Astrocyte (in vitro differentiated cells and primary cell): ENCODE results near the gene LRRC7. TPM values are rescaled to one million over a fixed set of nuclear protein-coding genes. Genes with fewer than 3 reads are reported as not detected.

Source experiments
- DNase-seq: peaks from one replicate; pipeline ENCODE4 v3.0.0-alpha.2; 2010; ENCODE audit warnings: low read depth
- FAIRE-seq: peaks from 2 replicates; lab custom pipeline; 2011; peaks lifted over from hg19 to GRCh38; lab: Jason Lieb, UNC
- H2AFZ ChIP-seq: 2 replicates; pipeline ENCODE4 v1.6.0; 2012; ENCODE audit warnings: low read depth, low read length, inconsistent platforms
- H3K27ac ChIP-seq: 2 replicates; pipeline ENCODE4 v1.5.1; 2011; ENCODE audit warnings: low read depth, low read length, inconsistent platforms
- H3K27me3 ChIP-seq: 2 replicates; pipeline ENCODE4 v1.6.0; 2011; ENCODE audit warnings: low read length, inconsistent platforms; ENCODE audit not compliant: insufficient read depth
- H3K36me3 ChIP-seq: 2 replicates; pipeline ENCODE4 v1.5.1; 2011; ENCODE audit warnings: low read length, inconsistent platforms; ENCODE audit not compliant: insufficient read depth
- H3K4me1 ChIP-seq: 2 replicates; pipeline ENCODE4 v1.5.1; 2011; ENCODE audit warnings: low read length, inconsistent platforms; ENCODE audit not compliant: insufficient read depth
- H3K4me2 ChIP-seq: 2 replicates; pipeline ENCODE4 v1.6.0; 2012; ENCODE audit warnings: low read length, inconsistent platforms
- H3K4me3 ChIP-seq: 2 replicates; pipeline ENCODE4 v1.5.1; 2011; ENCODE audit warnings: low read depth, mild to moderate bottlenecking, low read length, inconsistent platforms; ENCODE audit not compliant: insufficient read depth
- H3K79me2 ChIP-seq: 2 replicates; pipeline ENCODE4 v1.6.0; 2012; ENCODE audit warnings: mild to moderate bottlenecking, low read length, inconsistent platforms; ENCODE audit not compliant: insufficient read depth
- H3K9ac ChIP-seq: 2 replicates; pipeline ENCODE4 v1.6.0; 2012; ENCODE audit warnings: mild to moderate bottlenecking, low read length, inconsistent platforms
- H3K9me3 ChIP-seq: 2 replicates; pipeline ENCODE4 v1.5.1; 2012; ENCODE audit warnings: low read depth, mild to moderate bottlenecking, low read length, inconsistent platforms; ENCODE audit not compliant: insufficient read depth
- H4K20me1 ChIP-seq: 2 replicates; pipeline ENCODE4 v1.6.0; 2012; ENCODE audit warnings: low read length, inconsistent platforms; ENCODE audit not compliant: insufficient read depth
- H3K27ac Mint-ChIP-seq: one replicate; pipeline ENCODE4 v1.8.0; 2021; ENCODE audit warnings: mild to moderate bottlenecking, mixed read lengths; ENCODE audit not compliant: unreplicated experiment
- H3K27me3 Mint-ChIP-seq: one replicate; pipeline ENCODE4 v1.8.0; 2021; ENCODE audit warnings: low read depth, mixed read lengths; ENCODE audit not compliant: unreplicated experiment
- H3K36me3 Mint-ChIP-seq: one replicate; pipeline ENCODE4 v1.8.0; 2021; ENCODE audit warnings: low read depth, mixed read lengths; ENCODE audit not compliant: unreplicated experiment
- H3K4me1 Mint-ChIP-seq: one replicate; pipeline ENCODE4 v1.8.0; 2021; ENCODE audit warnings: low read depth, mixed read lengths; ENCODE audit not compliant: unreplicated experiment
- H3K4me3 Mint-ChIP-seq: one replicate; pipeline ENCODE4 v1.8.0; 2021; ENCODE audit warnings: mild to moderate bottlenecking, moderate library complexity, mixed read lengths; ENCODE audit not compliant: unreplicated experiment
- H3K9me3 Mint-ChIP-seq: one replicate; pipeline ENCODE4 v1.8.0; 2021; ENCODE audit warnings: mild to moderate bottlenecking, mixed read lengths; ENCODE audit not compliant: unreplicated experiment
- CTCF ChIP-seq: IDR thresholded peaks from 2 replicates; pipeline ENCODE4 v1.5.1; 2011; ENCODE audit warnings: low read depth, mild to moderate bottlenecking, inconsistent platforms, low read length, moderate library complexity; ENCODE audit not compliant: insufficient read depth
- EZH2 ChIP-seq: IDR thresholded peaks from 2 replicates; pipeline ENCODE4 v1.6.1; 2012; ENCODE audit warnings: mild to moderate bottlenecking, low read length, inconsistent platforms; ENCODE audit not compliant: insufficient read depth
- total RNA-seq: library from RNA; stranded (reverse); gene quantifications from 2 replicates; pipeline ENCODE4 v1.2.1, GENCODE V29; 2021

Gene LRRC7
- total RNA-seq, 1 donor from 2014 or later: 0.27 TPM

- Histone ChIP-seq H3K4me3 (no peak overlapping the region), H3K4me1 (no peaks in the 10 kb centered on the region), H3K27ac (no peak overlapping the region), H2AFZ (no peak overlapping the region), H3K9ac (no peak overlapping the region), H3K9me3 (no peaks in the 10 kb centered on the region), H3K4me2 (no peak overlapping the region), H3K36me3 (no peaks in the 10 kb centered on the region), H3K79me2 (no peaks in the 10 kb centered on the region), H4K20me1 (no peaks in the 10 kb centered on the region), H3K27me3 (no peaks in the 10 kb centered on the region)
- Mint-ChIP-seq H3K4me1 (peaks cover 8% of the 10 kb centered on the region), H3K27me3 (no peaks in the 10 kb centered on the region), H3K9me3 (peaks cover 6% of the 10 kb centered on the region), H3K27ac (no peak overlapping the region), H3K36me3 (no peaks in the 10 kb centered on the region), H3K4me3 (no peak overlapping the region)
- FAIRE-seq (no peak), DNase-seq (peak; percentile 8)
- TF ChIP-seq CTCF (no peak), EZH2 (no peak)
Measured at GRCh38 chr1:70084314-70084915, 516.7 kb downstream of the LRRC7 start.

DNA sequence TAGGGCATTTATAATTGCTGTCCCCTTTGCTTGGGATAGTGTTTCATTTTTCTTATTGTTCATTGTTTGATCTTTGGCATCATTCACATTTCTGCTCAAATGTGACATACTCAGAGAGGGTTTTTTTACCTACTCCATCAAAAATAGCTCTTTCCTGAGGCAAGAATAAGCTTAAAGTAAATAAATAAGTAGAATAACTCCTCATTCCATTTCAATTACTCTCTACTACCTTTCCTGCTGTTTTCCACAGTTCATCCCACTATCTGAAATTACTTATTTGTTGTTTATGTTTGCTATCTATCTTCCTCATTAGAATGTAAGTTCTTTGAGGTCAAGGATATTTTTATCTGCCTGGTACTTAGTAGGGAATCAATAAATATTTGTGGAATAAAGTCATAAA lies 517.8 kb downstream of the LRRC7 start:
- Mint-ChIP-seq H3K27me3 (no peaks in the 10 kb centered on the region), H3K9me3 (peaks cover 6% of the 10 kb centered on the region), H3K4me1 (peaks cover 19% of the 10 kb centered on the region), H3K27ac (no peak overlapping the region), H3K4me3 (no peak overlapping the region), H3K36me3 (no peaks in the 10 kb centered on the region)
- Histone ChIP-seq H3K9ac (no peak overlapping the region), H3K4me1 (peaks cover 3% of the 10 kb centered on the region), H3K9me3 (no peaks in the 10 kb centered on the region), H3K27me3 (no peaks in the 10 kb centered on the region), H3K4me2 (no peak overlapping the region), H2AFZ (no peak overlapping the region), H3K79me2 (no peaks in the 10 kb centered on the region), H3K36me3 (no peaks in the 10 kb centered on the region), H4K20me1 (no peaks in the 10 kb centered on the region), H3K4me3 (no peak overlapping the region), H3K27ac (no peak overlapping the region)
- TF ChIP-seq EZH2: no peak
- no peak for TF ChIP-seq CTCF
- FAIRE-seq: no peak
- no peak for DNase-seq

GRCh38 chr1:70086897-70087296 lies 519.2 kb downstream of the LRRC7 start:
- no peaks in the 10 kb centered on the region for H3K36me3 Mint-ChIP-seq
- no peak overlapping the region for H3K4me2 ChIP-seq
- no peak overlapping the region for H3K4me3 Mint-ChIP-seq

More at GRCh38 chr1:70086897-70087296, 519.2 kb downstream of the LRRC7 start:
- Mint-ChIP-seq H3K27ac (no peak overlapping the region), H3K4me1 (peaks cover 30% of the 10 kb centered on the region), H3K9me3 (peaks cover 6% of the 10 kb centered on the region), H3K27me3 (no peaks in the 10 kb centered on the region)
- no peak overlapping the region for H3K27ac ChIP-seq
- H2AFZ ChIP-seq: no peak overlapping the region
- no peak for TF ChIP-seq CTCF
- H3K36me3 ChIP-seq: no peaks in the 10 kb centered on the region
- no peaks in the 10 kb centered on the region for H3K27me3 ChIP-seq
- H3K4me3 ChIP-seq: no peak overlapping the region
- no peaks in the 10 kb centered on the region for H3K79me2 ChIP-seq
- DNase-seq: no peak
- H3K9ac ChIP-seq: no peak overlapping the region
- H3K9me3 ChIP-seq: no peaks in the 10 kb centered on the region
- H3K4me1 ChIP-seq: peaks cover 9% of the 10 kb centered on the region
- no peaks in the 10 kb centered on the region for H4K20me1 ChIP-seq
- FAIRE-seq: no peak
